ENCODE data around the gene ARFGAP1. TPM values are rescaled to one million over a fixed set of nuclear protein-coding genes. Genes with fewer than 3 reads are reported as not detected.

ARFGAP1 gene
- total and polyA plus RNA-seq, 2 donors from 2014 or later: 40.4 to 84.3 TPM

DNA sequence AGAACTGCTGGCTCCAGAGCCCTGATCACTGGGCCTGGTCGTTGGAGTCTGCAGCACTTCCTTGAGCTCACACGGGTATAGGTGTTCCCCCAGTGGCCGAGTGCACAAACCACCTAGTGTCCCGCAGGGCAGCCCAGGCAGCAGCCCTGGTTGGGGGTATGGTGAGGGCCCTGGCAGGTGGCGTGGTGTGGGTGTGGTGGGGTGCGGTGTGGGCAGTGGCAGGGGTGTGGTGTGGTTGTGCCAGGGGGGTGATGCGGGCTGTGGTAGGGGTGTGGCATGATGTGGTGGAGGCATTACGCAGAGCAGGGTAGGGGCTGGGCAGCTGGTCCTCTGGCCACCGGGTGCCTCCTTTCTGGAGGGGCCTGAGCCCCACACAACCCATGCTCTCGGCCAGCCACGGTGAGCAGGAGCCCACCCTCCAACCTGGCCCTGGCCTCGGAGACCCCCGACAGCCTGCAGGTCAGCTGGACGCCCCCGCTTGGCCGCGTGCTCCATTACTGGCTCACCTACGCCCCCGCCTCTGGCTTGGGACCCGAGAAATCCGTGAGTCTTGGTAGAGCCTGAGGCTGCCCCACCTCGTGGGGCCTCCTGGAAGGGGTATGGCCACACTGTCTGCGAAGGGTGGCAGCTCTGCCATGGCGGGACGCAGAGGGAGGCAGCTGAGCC, 40.9 kb downstream of the ARFGAP1 start:
- H3K27me3 ChIP-seq (ENCODE audit: control insufficient read depth, insufficient read depth, low read length): no peaks in the 10 kb centered on the region
- TF ChIP-seq, protein P1, sequence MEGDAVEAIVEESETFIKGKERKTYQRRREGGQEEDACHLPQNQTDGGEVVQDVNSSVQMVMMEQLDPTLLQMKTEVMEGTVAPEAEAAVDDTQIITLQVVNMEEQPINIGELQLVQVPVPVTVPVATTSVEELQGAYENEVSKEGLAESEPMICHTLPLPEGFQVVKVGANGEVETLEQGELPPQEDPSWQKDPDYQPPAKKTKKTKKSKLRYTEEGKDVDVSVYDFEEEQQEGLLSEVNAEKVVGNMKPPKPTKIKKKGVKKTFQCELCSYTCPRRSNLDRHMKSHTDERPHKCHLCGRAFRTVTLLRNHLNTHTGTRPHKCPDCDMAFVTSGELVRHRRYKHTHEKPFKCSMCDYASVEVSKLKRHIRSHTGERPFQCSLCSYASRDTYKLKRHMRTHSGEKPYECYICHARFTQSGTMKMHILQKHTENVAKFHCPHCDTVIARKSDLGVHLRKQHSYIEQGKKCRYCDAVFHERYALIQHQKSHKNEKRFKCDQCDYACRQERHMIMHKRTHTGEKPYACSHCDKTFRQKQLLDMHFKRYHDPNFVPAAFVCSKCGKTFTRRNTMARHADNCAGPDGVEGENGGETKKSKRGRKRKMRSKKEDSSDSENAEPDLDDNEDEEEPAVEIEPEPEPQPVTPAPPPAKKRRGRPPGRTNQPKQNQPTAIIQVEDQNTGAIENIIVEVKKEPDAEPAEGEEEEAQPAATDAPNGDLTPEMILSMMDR (IDR thresholded peaks at IDR 0.05; ENCODE audit: borderline replicate concordance, extremely low read depth, insufficient read depth): no peak
- no peak overlapping the region for H3K27ac ChIP-seq (ENCODE audit: low read depth in 2 of 2, low read length in 2 of 2)
- DNase-seq (peak in 2 of 5 donors; percentile 57 to 70), FAIRE-seq (no peak)
- H3K9me3 ChIP-seq (ENCODE audit: control insufficient read depth in 2 of 3, insufficient read depth in 1 of 3, low read length in 3 of 3): no peaks in the 10 kb centered on the region
- no peak overlapping the region for H3K4me3 ChIP-seq (ENCODE audit: low read length in 3 of 3)
- no peaks in the 10 kb centered on the region for H3K4me1 ChIP-seq (ENCODE audit: control insufficient read depth in 2 of 3, insufficient read depth in 2 of 3, low read depth in 1 of 3, low read length in 3 of 3)
- no peak overlapping the region for H3K9ac ChIP-seq (ENCODE audit: low read length in 3 of 3)
- intact Hi-C loops (cut with DNase I): no loop called here
- no peaks in the 10 kb centered on the region for H3K36me3 ChIP-seq (ENCODE audit: control insufficient read depth in 2 of 3, insufficient read depth in 3 of 3, low read length in 3 of 3)

DNA sequence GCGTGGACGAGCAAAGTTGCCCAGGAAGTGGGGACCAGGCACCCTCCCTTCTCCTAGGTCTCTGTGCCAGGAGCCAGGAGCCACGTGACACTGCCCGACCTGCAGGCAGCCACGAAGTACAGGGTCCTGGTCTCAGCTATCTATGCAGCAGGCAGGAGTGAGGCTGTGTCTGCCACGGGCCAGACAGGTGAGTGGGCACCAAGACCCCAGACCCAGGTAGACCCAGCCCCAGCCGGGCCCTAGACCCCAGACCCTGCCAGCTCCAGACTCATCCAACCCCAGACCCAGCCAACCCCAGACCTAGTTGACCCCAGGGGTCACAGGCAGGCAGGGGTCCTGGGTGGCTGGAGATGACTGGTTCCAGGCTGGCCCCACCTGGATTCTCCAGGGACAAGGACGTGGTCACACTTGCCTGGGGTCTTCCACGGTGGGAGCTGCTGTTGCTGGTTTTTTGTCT, 41.4 kb downstream of the ARFGAP1 start:
- Histone ChIP-seq H3K9ac (ENCODE audit: low read length in 3 of 3) (no peak overlapping the region), H3K9me3 (ENCODE audit: control insufficient read depth in 2 of 3, insufficient read depth in 1 of 3, low read length in 3 of 3) (no peaks in the 10 kb centered on the region), H3K4me1 (ENCODE audit: control insufficient read depth in 2 of 3, insufficient read depth in 2 of 3, low read depth in 1 of 3, low read length in 3 of 3) (no peaks in the 10 kb centered on the region), H3K36me3 (ENCODE audit: control insufficient read depth in 2 of 3, insufficient read depth in 3 of 3, low read length in 3 of 3) (no peaks in the 10 kb centered on the region), H3K27ac (ENCODE audit: low read depth in 2 of 2, low read length in 2 of 2) (no peak overlapping the region), H3K4me3 (ENCODE audit: low read length in 3 of 3) (no peak overlapping the region), H3K27me3 (ENCODE audit: control insufficient read depth, insufficient read depth, low read length) (no peaks in the 10 kb centered on the region)
- TF ChIP-seq, protein P1 (IDR thresholded peaks at IDR 0.05; ENCODE audit: borderline replicate concordance, extremely low read depth, insufficient read depth): no peak
- no peak for FAIRE-seq
- intact Hi-C loops (cut with DNase I): no loop called here
- DNase-seq: peak in 2 of 5 donors; percentile 46 to 69

DNA sequence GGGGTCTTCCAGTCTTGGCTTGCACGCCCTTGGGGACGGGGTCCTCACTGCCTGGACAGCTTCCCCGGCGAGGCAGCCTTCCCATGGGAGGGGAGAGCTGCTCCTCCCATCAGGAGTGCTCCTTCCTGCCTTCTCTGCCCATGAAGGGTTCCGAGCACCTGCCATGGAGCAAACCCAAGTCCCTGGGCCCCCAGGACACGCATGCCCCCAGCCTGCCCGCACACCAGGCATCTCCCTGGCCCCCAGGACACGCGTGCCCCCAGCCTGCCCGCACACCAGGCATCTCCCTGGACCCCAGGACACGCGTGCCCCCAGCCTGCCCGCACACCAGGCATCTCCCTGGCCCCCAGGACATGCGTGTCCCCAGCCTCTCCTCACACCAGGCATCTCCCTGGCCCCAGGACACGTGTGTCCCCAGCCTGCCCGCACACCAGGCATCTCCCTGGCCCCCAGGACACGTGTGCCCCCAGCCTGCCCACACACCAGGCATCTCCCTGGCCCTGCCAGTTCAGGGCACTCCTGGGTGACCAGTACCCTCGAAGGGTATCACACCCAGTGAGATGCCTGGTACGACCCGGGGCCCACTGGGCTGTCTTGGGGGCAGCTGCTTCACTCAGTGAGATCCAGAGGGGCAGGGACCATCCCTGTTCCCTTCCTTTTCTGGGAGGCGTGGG, 42.1 kb downstream of the ARFGAP1 start:
- TF ChIP-seq, protein P1 (IDR thresholded peaks at IDR 0.05; ENCODE audit: borderline replicate concordance, extremely low read depth, insufficient read depth): no peak
- FAIRE-seq (no peak), DNase-seq (peak in 2 of 5 donors; percentile 37 to 58)
- Histone ChIP-seq H3K4me3 (ENCODE audit: low read length in 3 of 3) (no peak overlapping the region), H3K9me3 (ENCODE audit: control insufficient read depth in 2 of 3, insufficient read depth in 1 of 3, low read length in 3 of 3) (no peaks in the 10 kb centered on the region), H3K27ac (ENCODE audit: low read depth in 2 of 2, low read length in 2 of 2) (no peak overlapping the region), H3K4me1 (ENCODE audit: control insufficient read depth in 2 of 3, insufficient read depth in 2 of 3, low read depth in 1 of 3, low read length in 3 of 3) (no peaks in the 10 kb centered on the region), H3K9ac (ENCODE audit: low read length in 3 of 3) (no peak overlapping the region), H3K27me3 (ENCODE audit: control insufficient read depth, insufficient read depth, low read length) (no peaks in the 10 kb centered on the region), H3K36me3 (ENCODE audit: control insufficient read depth in 2 of 3, insufficient read depth in 3 of 3, low read length in 3 of 3) (no peaks in the 10 kb centered on the region)
- intact Hi-C loops (cut with DNase I): no loop called here
